ENCODE results near the gene PRR29. TPM values are rescaled to one million over a fixed set of nuclear protein-coding genes. Genes with fewer than 3 reads are reported as not detected.

The PRR29 gene
- total RNA-seq, 2 experiments from 2014 or later: 1.0 to 1.5 TPM

GRCh38 chr17:63961355-63962212 is 36.6 kb upstream of the PRR29 start:
- ATAC-seq: peak; percentile 74
- peaks cover 8% of the 10 kb centered on the region for H3K4me1 Mint-ChIP-seq

DNA sequence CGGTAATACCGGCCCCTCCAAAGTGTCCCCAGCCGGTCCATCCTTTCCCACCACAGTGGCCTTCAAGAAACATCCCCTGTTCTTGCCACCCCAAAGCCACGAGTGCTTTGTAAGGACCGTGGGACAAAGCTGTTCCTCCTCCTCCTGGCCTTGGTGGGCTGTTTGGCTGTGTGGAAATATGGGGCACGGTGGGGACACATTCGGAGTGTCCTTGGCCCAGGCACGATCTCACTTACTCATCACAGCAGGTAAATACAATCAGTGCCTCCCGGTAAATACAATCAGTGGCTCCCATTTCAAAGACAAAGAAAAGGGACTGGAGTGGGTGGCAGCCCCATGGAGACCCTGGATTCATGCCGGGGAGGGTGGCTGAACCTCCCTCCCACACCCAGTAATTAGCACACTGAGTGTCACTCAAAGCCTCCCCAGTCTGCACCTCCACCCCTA is 35.8 kb upstream of the PRR29 start:
- ChIA-PET CTCF (interaction anchor here (3.4 kb wide), 1 partner anchor 16 kb away, joined by 14 read pairs; no protein-coding TSS in a partner anchor), POLR2A (interaction anchor here (1.3 kb wide), 1 partner anchor 58 kb away, joined by 3 read pairs; the partner anchor contains the start of gene ICAM2)
- ATAC-seq: no peak
- Mint-ChIP-seq H3K4me1 (peaks cover 15% of the 10 kb centered on the region), H3K27me3 (no peaks in the 10 kb centered on the region), H3K4me3 (no peak overlapping the region), H3K27ac (no peak overlapping the region), H3K36me3 (ENCODE audit: low read depth) (no peaks in the 10 kb centered on the region), H3K9me3 (ENCODE audit: low read depth) (no peaks in the 10 kb centered on the region)
- DNase-seq: no peak
- intact Hi-C loops (cut with DNase I, micrococcal nuclease): no loop called here

More at GRCh38 chr17:63961355-63962212, 36.6 kb upstream of the PRR29 start:
- H3K9me3 Mint-ChIP-seq (ENCODE audit: low read depth): no peaks in the 10 kb centered on the region
- ChIA-PET POLR2A (interaction anchor here (0.6 to 1.3 kb wide), 2 partner anchors 32 to 59 kb away, joined by 3 to 4 read pairs; partner anchors contain the start of gene ICAM2), CTCF (interaction anchor here (0.6 to 3.4 kb wide), 2 partner anchors 15 to 64 kb away, joined by 3 to 14 read pairs; no protein-coding TSS in a partner anchor)
- H3K36me3 Mint-ChIP-seq (ENCODE audit: low read depth): no peaks in the 10 kb centered on the region
- H3K4me3 Mint-ChIP-seq: no peak overlapping the region
- intact Hi-C loops (cut with DNase I, micrococcal nuclease): no loop called here
- H3K27ac Mint-ChIP-seq: no peak overlapping the region
- no peaks in the 10 kb centered on the region for H3K27me3 Mint-ChIP-seq
- peak; percentile 75 for DNase-seq

GRCh38 chr17:63963123-63963522 is 35.0 kb upstream of the PRR29 start:
- CTCF ChIA-PET: interaction anchor here (1.0 to 3.4 kb wide), 3 partner anchors 14 to 44 kb away, joined by 3 to 14 read pairs (median 8); no protein-coding TSS in a partner anchor
- Mint-ChIP-seq H3K9me3 (ENCODE audit: low read depth) (no peaks in the 10 kb centered on the region), H3K4me3 (no peak overlapping the region), H3K27ac (no peak overlapping the region), H3K36me3 (ENCODE audit: low read depth) (no peaks in the 10 kb centered on the region), H3K4me1 (peaks cover 19% of the 10 kb centered on the region), H3K27me3 (no peaks in the 10 kb centered on the region)
- POLR2A ChIA-PET: no interaction called here
- no peak for ATAC-seq
- DNase-seq: no peak
- intact Hi-C loops (cut with DNase I, micrococcal nuclease): no loop called here

DNA sequence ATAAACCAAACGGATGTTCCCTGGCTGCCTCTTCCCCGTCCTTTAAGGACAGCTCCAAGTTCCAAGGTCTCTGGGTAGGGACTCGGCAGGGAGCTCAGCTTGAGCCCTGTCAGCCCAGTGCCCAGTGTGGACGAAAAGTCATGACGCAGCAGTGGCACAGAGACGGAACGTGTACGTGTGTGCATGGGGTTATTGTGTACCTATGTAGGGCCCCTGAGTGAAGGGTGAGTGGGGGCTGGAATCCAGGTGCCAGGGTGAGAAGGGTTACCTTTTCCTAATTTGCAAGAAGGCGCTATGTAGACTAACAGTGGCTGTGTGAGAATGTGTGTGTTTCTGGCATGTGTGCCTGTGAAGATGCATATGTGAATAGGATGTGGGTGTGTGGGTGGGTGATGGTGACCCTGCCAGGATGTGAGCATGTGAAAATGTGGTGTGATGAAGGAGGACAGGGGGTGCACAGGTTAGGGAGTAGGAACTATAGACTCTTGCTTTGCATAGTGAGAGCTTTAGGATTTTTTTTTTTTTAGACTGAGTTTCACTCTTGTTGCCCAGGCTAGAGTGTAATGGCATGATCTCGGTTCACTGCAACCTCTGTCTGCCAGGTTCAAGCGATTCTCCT is 31.4 kb upstream of the PRR29 start:
- ATAC-seq (peak; percentile 84), DNase-seq (peak; percentile 69)
- Mint-ChIP-seq H3K9me3 (ENCODE audit: low read depth) (no peaks in the 10 kb centered on the region), H3K36me3 (ENCODE audit: low read depth) (no peaks in the 10 kb centered on the region), H3K4me3 (no peak overlapping the region), H3K4me1 (peaks cover 19% of the 10 kb centered on the region), H3K27ac (peak overlapping the region; percentile 20), H3K27me3 (no peaks in the 10 kb centered on the region)
- CTCF ChIA-PET: interaction anchor here (1.1 kb wide), 1 partner anchor 24 kb away, joined by 3 read pairs; no protein-coding TSS in a partner anchor
- intact Hi-C loops (cut with DNase I, micrococcal nuclease): no loop called here
- POLR2A ChIA-PET: no interaction called here

- peaks cover 19% of the 10 kb centered on the region for H3K4me1 Mint-ChIP-seq
- no peak overlapping the region for H3K4me3 Mint-ChIP-seq
- ChIA-PET POLR2A (no interaction called here), CTCF (interaction anchor here (0.8 to 2.0 kb wide), 6 partner anchors 11 to 75 kb away, joined by 3 to 5 read pairs (median 4); partner anchors contain the start of gene CSHL1)
- no peaks in the 10 kb centered on the region for H3K27me3 Mint-ChIP-seq
- H3K9me3 Mint-ChIP-seq (ENCODE audit: low read depth): no peaks in the 10 kb centered on the region
- H3K27ac Mint-ChIP-seq: no peak overlapping the region
- intact Hi-C loops (cut with DNase I, micrococcal nuclease): no loop called here
- DNase-seq (peak; percentile 72), ATAC-seq (peak; percentile 68)
- H3K36me3 Mint-ChIP-seq (ENCODE audit: low read depth): no peaks in the 10 kb centered on the region
These were observed 30.2 kb upstream of the PRR29 start for GRCh38 chr17:63967953-63968352.

GRCh38 chr17:63969278-63969677 is 28.9 kb upstream of the PRR29 start:
- ChIA-PET CTCF (interaction anchor here (0.7 to 2.0 kb wide), 4 partner anchors 18 to 488 kb away, joined by 3 to 5 read pairs (median 4); partner anchors contain the start of gene CSHL1), POLR2A (no interaction called here)
- Mint-ChIP-seq H3K36me3 (ENCODE audit: low read depth) (no peaks in the 10 kb centered on the region), H3K4me1 (peaks cover 20% of the 10 kb centered on the region), H3K9me3 (ENCODE audit: low read depth) (no peaks in the 10 kb centered on the region), H3K4me3 (no peak overlapping the region), H3K27me3 (no peaks in the 10 kb centered on the region), H3K27ac (no peak overlapping the region)
- intact Hi-C loops (cut with DNase I, micrococcal nuclease): no loop called here
- DNase-seq (no peak), ATAC-seq (no peak)

GRCh38 chr17:63972796-63973195 is 25.4 kb upstream of the PRR29 start, which contains the start of gene SCN4A:
TSS of gene SCN4A (minus strand) at chr17:63972918. CDS start at chr17:63972841, 77 bp downstream.
- Mint-ChIP-seq H3K4me3 (no peak within 1 kb of the TSS), H3K36me3 (ENCODE audit: low read depth) (no peaks in the 10 kb centered on the region), H3K27ac (no peak within 1 kb of the TSS), H3K9me3 (ENCODE audit: low read depth) (no peaks in the 10 kb centered on the region), H3K27me3 (no peaks in the 10 kb centered on the region), H3K4me1 (peaks cover 26% of the 10 kb centered on the region)
- intact Hi-C loops (cut with DNase I, micrococcal nuclease): no loop called here
- ATAC-seq (no peak), DNase-seq (no peak)
- ChIA-PET POLR2A (no interaction called here), CTCF (no interaction called here)

- H3K4me1 Mint-ChIP-seq: peaks cover 23% of the 10 kb centered on the region
- intact Hi-C loops (cut with DNase I, micrococcal nuclease): no loop called here
- H3K27me3 Mint-ChIP-seq: no peaks in the 10 kb centered on the region
- POLR2A ChIA-PET: no interaction called here
- H3K36me3 Mint-ChIP-seq (ENCODE audit: low read depth): no peaks in the 10 kb centered on the region
- no peak for ATAC-seq
- H3K27ac Mint-ChIP-seq: no peak overlapping the region
- H3K9me3 Mint-ChIP-seq (ENCODE audit: low read depth): no peaks in the 10 kb centered on the region
- no peak overlapping the region for H3K4me3 Mint-ChIP-seq
- CTCF ChIA-PET: no interaction called here
- no peak for DNase-seq
These were observed 24.9 kb upstream of the PRR29 start for GRCh38 chr17:63973247-63973646.

DNA sequence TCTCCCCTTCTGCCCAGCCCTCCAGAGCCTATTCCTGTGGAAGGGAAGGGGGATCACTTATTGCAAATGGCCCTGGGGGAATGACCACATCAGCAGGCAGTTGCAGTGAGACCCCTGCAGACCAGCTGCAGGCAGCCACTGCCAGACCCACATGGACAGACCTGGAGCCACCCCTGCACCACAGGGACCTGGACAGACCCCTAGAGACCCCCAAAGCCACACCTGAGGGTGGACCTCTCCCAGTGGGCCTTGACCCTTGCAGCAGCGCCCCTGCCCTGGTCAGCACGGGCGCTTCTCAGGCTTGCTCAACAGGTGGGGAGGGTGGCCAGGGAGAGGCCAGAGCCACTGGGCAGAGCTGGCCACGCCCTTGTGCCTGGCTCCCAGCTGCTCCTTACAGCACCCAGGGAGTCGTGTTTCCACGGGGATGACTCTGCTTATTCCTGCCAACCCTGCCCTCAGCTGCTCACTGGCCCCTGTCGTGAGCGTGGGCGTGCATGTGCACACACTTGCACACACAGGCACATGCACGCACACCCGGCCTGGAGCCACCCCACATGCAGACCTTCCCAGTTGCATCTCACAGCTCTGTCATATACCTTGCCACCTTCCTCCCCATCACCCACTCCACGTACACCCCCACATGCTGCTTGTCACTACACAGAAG is 24.1 kb upstream of the PRR29 start:
- peaks cover 20% of the 10 kb centered on the region for H3K4me1 Mint-ChIP-seq
- ChIA-PET CTCF (interaction anchor here (0.7 to 1.3 kb wide), 2 partner anchors 17 to 51 kb away, joined by 3 read pairs; no protein-coding TSS in a partner anchor), POLR2A (no interaction called here)
- intact Hi-C loops (cut with DNase I, micrococcal nuclease): no loop called here
- peak; percentile 15 for ATAC-seq
- H3K4me3 Mint-ChIP-seq: no peak overlapping the region
- peak overlapping the region; percentile 18 for H3K27ac Mint-ChIP-seq
- H3K9me3 Mint-ChIP-seq (ENCODE audit: low read depth): no peaks in the 10 kb centered on the region
- no peak for DNase-seq
- no peaks in the 10 kb centered on the region for H3K27me3 Mint-ChIP-seq
- no peaks in the 10 kb centered on the region for H3K36me3 Mint-ChIP-seq (ENCODE audit: low read depth)

DNA sequence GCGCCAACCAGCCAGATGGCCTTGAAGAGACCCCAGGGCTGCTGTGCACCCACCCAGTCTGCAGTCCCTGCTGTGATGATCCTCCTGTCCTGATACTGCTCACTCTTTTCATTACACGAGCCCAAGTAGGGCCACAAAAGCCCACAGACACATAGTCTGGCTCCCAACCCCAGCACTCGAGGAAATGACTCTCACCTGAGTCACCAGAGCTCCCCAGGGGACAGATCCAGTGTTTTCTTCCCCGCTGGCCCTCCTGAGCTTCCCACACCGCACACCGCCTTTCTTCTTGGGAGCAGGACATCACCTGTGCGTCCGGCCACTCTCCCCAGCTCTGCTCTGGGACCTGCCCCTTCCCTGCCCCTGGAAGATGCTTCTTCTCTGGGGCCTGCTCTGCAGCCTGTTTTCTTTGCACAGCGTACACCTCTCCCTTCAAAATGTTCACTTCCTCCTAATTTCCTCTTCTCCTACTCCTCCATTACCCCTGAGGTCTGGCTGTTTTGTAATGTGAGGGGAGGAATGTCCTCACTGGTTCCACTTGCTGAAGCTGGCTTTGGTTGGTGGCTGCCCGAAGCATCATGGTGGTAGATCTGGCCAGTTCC is 23.5 kb upstream of the PRR29 start:
- intact Hi-C loops (cut with DNase I, micrococcal nuclease): no loop called here
- ChIA-PET CTCF (interaction anchor here (0.7 to 2.0 kb wide), 7 partner anchors 16 to 72 kb away, joined by 3 to 10 read pairs (median 3); no protein-coding TSS in a partner anchor), POLR2A (no interaction called here)
- Mint-ChIP-seq H3K9me3 (ENCODE audit: low read depth) (no peaks in the 10 kb centered on the region), H3K4me1 (peaks cover 20% of the 10 kb centered on the region), H3K27ac (peak overlapping the region; percentile 18), H3K27me3 (no peaks in the 10 kb centered on the region), H3K36me3 (ENCODE audit: low read depth) (no peaks in the 10 kb centered on the region), H3K4me3 (no peak overlapping the region)
- ATAC-seq (peak; percentile 72), DNase-seq (peak; percentile 33)
